Neural cell (in vitro differentiated cells): ENCODE data around the gene NINJ1. TPM values are rescaled to one million over a fixed set of nuclear protein-coding genes. Genes with fewer than 3 reads are reported as not detected.

Experiments
- H2AFZ ChIP-seq: fragments of 200-600, 300-800 bp; sonication (generic), shearing (Covaris generic); 2 replicates; pipeline ENCODE4 v1.6.0; 2014; ENCODE audit warnings: low read depth, mild to moderate bottlenecking, antibody characterized with exemption, low read length, moderate library complexity
- H3F3A ChIP-seq: fragments of 200-600 bp; shearing (Covaris generic); 2 replicates; pipeline ENCODE4 v1.6.1; 2016; ENCODE audit warnings: mild to moderate bottlenecking, moderate library complexity, mixed read lengths, antibody characterized with exemption, low read length; ENCODE audit not compliant: insufficient read depth, poor library complexity, severe bottlenecking
- H3K27ac ChIP-seq: fragments of 200-600, 300-800 bp; sonication (generic), shearing (Covaris generic); 2 replicates; pipeline ENCODE4 v1.5.1; 2014; ENCODE audit warnings: mild to moderate bottlenecking, low read length, moderate library complexity
- H3K27me3 ChIP-seq: fragments of 300-800, 200-600 bp; sonication (generic), shearing (Covaris generic); 2 replicates; pipeline ENCODE4 v1.6.0; 2014; ENCODE audit warnings: mild to moderate bottlenecking, low read depth, low read length, moderate library complexity; ENCODE audit not compliant: insufficient read depth
- H3K36me3 ChIP-seq: fragments of 300-800, 200-600 bp; sonication (generic), shearing (Covaris generic); 2 replicates; pipeline ENCODE4 v1.5.1; 2014; ENCODE audit warnings: mild to moderate bottlenecking, antibody characterized with exemption, low read length, moderate library complexity; ENCODE audit not compliant: insufficient read depth
- H3K4me2 ChIP-seq: fragments of 300-800, 200-600 bp; sonication (generic), shearing (Covaris generic); 2 replicates; pipeline ENCODE4 v1.6.0; 2014; ENCODE audit warnings: mild to moderate bottlenecking, low read length
- H3K4me3 ChIP-seq: fragments of 300-800, 200-600 bp; sonication (generic), shearing (Covaris generic); 2 replicates; pipeline ENCODE4 v1.5.1; 2014; ENCODE audit warnings: mild to moderate bottlenecking, low read length, moderate library complexity
- H3K79me2 ChIP-seq: fragments of 200-600 bp; shearing (Covaris generic); replicated peaks from 2 replicates; pipeline ENCODE4 v1.6.0; 2014; ENCODE audit warnings: mild to moderate bottlenecking, low read length, moderate library complexity; ENCODE audit not compliant: insufficient read depth
- H3K9ac ChIP-seq: fragments of 300-800, 200-600 bp; sonication (generic), shearing (Covaris generic); 2 replicates; pipeline ENCODE4 v1.6.1; 2016; ENCODE audit warnings: mild to moderate bottlenecking, low read length, mixed read lengths
- H3K9me2 ChIP-seq: fragments of 200-600 bp; shearing (Covaris generic); 2 replicates; pipeline ENCODE4 v1.6.1; 2016; ENCODE audit warnings: mild to moderate bottlenecking, low read length, mixed read lengths; ENCODE audit not compliant: insufficient read depth
- H3K9me3 ChIP-seq: fragments of 200-600, 300-800 bp; sonication (generic), shearing (Covaris generic); 2 replicates; pipeline ENCODE4 v1.6.1; 2016; ENCODE audit warnings: mild to moderate bottlenecking, mixed run types, low read length, moderate library complexity, mixed read lengths
- H4K20me1 ChIP-seq: fragments of 200-600 bp; shearing (Covaris generic); 2 replicates; pipeline ENCODE4 v1.6.1; 2016; ENCODE audit warnings: mild to moderate bottlenecking, mixed run types; ENCODE audit not compliant: insufficient read depth
- CTCF ChIP-seq: fragments of 450-650 bp; IDR thresholded peaks from 2 replicates; pipeline ENCODE4 v1.5.1; 2014; ENCODE audit warnings: antibody characterized with exemption, mild to moderate bottlenecking, moderate library complexity; ENCODE audit not compliant: poor library complexity, severe bottlenecking
- EP300 ChIP-seq: fragments of 450-650 bp; conservative IDR thresholded peaks from 2 replicates; pipeline ENCODE4 v1.6.1; 2014; ENCODE audit warnings: antibody characterized with exemption, mild to moderate bottlenecking, moderate library complexity; ENCODE audit not compliant: poor library complexity, severe bottlenecking
- EZH2 ChIP-seq: fragments of 200-600, 300-800 bp; shearing (Covaris generic), sonication (generic); IDR thresholded peaks from 2 replicates; pipeline ENCODE4 v1.6.1; 2014; ENCODE audit warnings: antibody characterized with exemption, low read length, borderline replicate concordance, mild to moderate bottlenecking; ENCODE audit not compliant: insufficient read depth, poor library complexity, severe bottlenecking
- MXI1 ChIP-seq: fragments of 450-650 bp; conservative IDR thresholded peaks from 2 replicates; pipeline ENCODE4 v1.6.1; 2014; ENCODE audit warnings: antibody characterized with exemption, mild to moderate bottlenecking; ENCODE audit not compliant: poor library complexity, severe bottlenecking
- POLR2AphosphoS5 ChIP-seq: IDR thresholded peaks from 2 replicates; pipeline ENCODE4 v1.6.1; 2012
- RAD21 ChIP-seq: fragments of 450-650 bp; conservative IDR thresholded peaks from 2 replicates; pipeline ENCODE4 v1.6.1; 2014; ENCODE audit warnings: antibody characterized with exemption, mild to moderate bottlenecking, moderate library complexity
- REST ChIP-seq: IDR thresholded peaks from 2 replicates; pipeline ENCODE4 v1.6.1; 2012; ENCODE audit warnings: borderline replicate concordance
- SMC3 ChIP-seq: fragments of 450-650 bp; conservative IDR thresholded peaks from 2 replicates; pipeline ENCODE4 v1.6.1; 2014; ENCODE audit warnings: antibody characterized with exemption, mild to moderate bottlenecking, moderate library complexity; ENCODE audit not compliant: poor library complexity
- TAF1 ChIP-seq: IDR thresholded peaks from 2 replicates; pipeline ENCODE4 v1.6.1; 2012; ENCODE audit warnings: low read depth
- polyA plus RNA-seq: library from polyadenylated mRNA; depleted of rRNA; stranded (reverse); fragments of >200 nt; gene quantifications from 2 replicates; pipeline ENCODE4 v1.2.3, GENCODE V29; 2014

The NINJ1 gene
- polyA plus RNA-seq, 1 donor from 2014 or later = 2.7 TPM

GRCh38 chr9:93079371-93079770, 54.7 kb downstream of the NINJ1 start:
- Histone ChIP-seq H3K9me3 (no peaks in the 10 kb centered on the region), H3K9ac (no peak overlapping the region), H3K79me2 (no peaks in the 10 kb centered on the region), H3K27me3 (no peaks in the 10 kb centered on the region), H4K20me1 (no peaks in the 10 kb centered on the region), H2AFZ (no peak overlapping the region), H3K9me2 (no peaks in the 10 kb centered on the region), H3K4me3 (no peak overlapping the region), H3K36me3 (no peaks in the 10 kb centered on the region), H3F3A (no peaks in the 10 kb centered on the region), H3K4me2 (no peak overlapping the region), H3K27ac (no peak overlapping the region)
- no peak for TF ChIP-seq CTCF
- no peak for TF ChIP-seq REST
- no peak for TF ChIP-seq RAD21
- TF ChIP-seq EP300 = no peak
- TF ChIP-seq TAF1 = no peak
- TF ChIP-seq POLR2AphosphoS5 = no peak
- no peak for TF ChIP-seq MXI1
- no peak for TF ChIP-seq EZH2
- no peak for TF ChIP-seq SMC3

GRCh38 chr9:93077811-93078210, 56.2 kb downstream of the NINJ1 start:
- Histone ChIP-seq H2AFZ (no peak overlapping the region), H4K20me1 (no peaks in the 10 kb centered on the region), H3K9me2 (no peaks in the 10 kb centered on the region), H3K4me2 (no peak overlapping the region), H3K9ac (no peak overlapping the region), H3K9me3 (no peaks in the 10 kb centered on the region), H3K79me2 (no peaks in the 10 kb centered on the region), H3F3A (no peaks in the 10 kb centered on the region), H3K4me3 (no peak overlapping the region), H3K27ac (no peak overlapping the region), H3K36me3 (no peaks in the 10 kb centered on the region), H3K27me3 (no peaks in the 10 kb centered on the region)
- no peak for TF ChIP-seq EZH2

- Histone ChIP-seq H3K79me2 (no peaks in the 10 kb centered on the region), H3K9me3 (no peaks in the 10 kb centered on the region), H4K20me1 (no peaks in the 10 kb centered on the region), H3K27me3 (no peaks in the 10 kb centered on the region), H3K27ac (no peak overlapping the region), H3K9me2 (no peaks in the 10 kb centered on the region), H3K9ac (no peak overlapping the region), H3F3A (no peaks in the 10 kb centered on the region), H2AFZ (no peak overlapping the region), H3K4me3 (no peak overlapping the region), H3K4me2 (no peak overlapping the region), H3K36me3 (no peaks in the 10 kb centered on the region)
- TF ChIP-seq CTCF = no peak
- TF ChIP-seq MXI1 = no peak
- no peak for TF ChIP-seq TAF1
- TF ChIP-seq RAD21 = no peak
- no peak for TF ChIP-seq EP300
- TF ChIP-seq REST = no peak
- TF ChIP-seq SMC3 = no peak
- TF ChIP-seq POLR2AphosphoS5 = no peak
- no peak for TF ChIP-seq EZH2
Observed at GRCh38 chr9:93077367-93077766, 56.7 kb downstream of the NINJ1 start.
